WTC11 (cell line): ENCODE data around the gene PDZD8. TPM values are rescaled to one million over a fixed set of nuclear protein-coding genes. Genes with fewer than 3 reads are reported as not detected.

Experiments
- ATAC-seq: fragments of 200-7000 bp; cut with Tn5 transposase; 2 replicates; pipeline ENCODE4 v1.10.0; 2021; ENCODE audit warnings: mild to moderate bottlenecking, moderate library complexity
- CTCF ChIA-PET: fragments of 300-600 bp; sonication (Branson Sonifier 250); formaldehyde crosslinking; loops from one replicate; lab custom pipeline; 2021; ENCODE audit warnings: antibody characterized with exemption; lab: Charles Lee
- POLR2A ChIA-PET: fragments of 350-600 bp; sonication (Branson Sonifier 250); formaldehyde crosslinking; loops from one replicate; lab custom pipeline; 2021; ENCODE audit warnings: antibody characterized with exemption; lab: Charles Lee
- DNase-seq: peaks from one replicate; pipeline ENCODE4 v3.0.0; 2021; ENCODE audit warnings: low spot score
- H3K27ac Mint-ChIP-seq: 2 replicates; pipeline ENCODE4 v1.8.0; 2021; ENCODE audit warnings: mixed read lengths
- H3K27me3 Mint-ChIP-seq: 2 replicates; pipeline ENCODE4 v1.8.0; 2021; ENCODE audit warnings: low read depth, mild to moderate bottlenecking, moderate library complexity, mixed read lengths
- H3K36me3 Mint-ChIP-seq: 2 replicates; pipeline ENCODE4 v1.8.0; 2021; ENCODE audit warnings: mixed read lengths
- H3K4me1 Mint-ChIP-seq: 2 replicates; pipeline ENCODE4 v1.8.0; 2022; ENCODE audit warnings: mixed read lengths
- H3K4me3 Mint-ChIP-seq: 2 replicates; pipeline ENCODE4 v1.8.0; 2021; ENCODE audit warnings: mild to moderate bottlenecking, moderate library complexity, mixed read lengths
- H3K9me3 Mint-ChIP-seq: 2 replicates; pipeline ENCODE4 v1.8.0; 2021; ENCODE audit warnings: mixed read lengths
- CREB1 ChIP-seq: sonication (generic); formaldehyde crosslinking; IDR thresholded peaks from 2 replicates; pipeline ENCODE4 v1.8.0; 2023; ENCODE audit warnings: mild to moderate bottlenecking, missing genetic modification reagents
- ELF4 ChIP-seq: sonication (generic); formaldehyde crosslinking; IDR thresholded peaks from 2 replicates; pipeline ENCODE4 v1.8.1; 2022; ENCODE audit warnings: low read depth, mild to moderate bottlenecking, moderate library complexity, missing genetic modification reagents
- ESRRA ChIP-seq: sonication (generic); formaldehyde crosslinking; IDR thresholded peaks from 2 replicates; pipeline ENCODE4 v1.8.1; 2022; ENCODE audit warnings: mild to moderate bottlenecking, missing genetic modification reagents, borderline replicate concordance
- FOXP1 ChIP-seq: sonication (generic); formaldehyde crosslinking; IDR thresholded peaks from 2 replicates; pipeline ENCODE4 v1.8.0; 2022; ENCODE audit warnings: missing genetic modification reagents, mild to moderate bottlenecking, moderate library complexity, borderline replicate concordance
- GABPB1 ChIP-seq: sonication (generic); formaldehyde crosslinking; IDR thresholded peaks from 2 replicates; pipeline ENCODE4 v1.8.1; 2023; ENCODE audit warnings: mild to moderate bottlenecking, missing genetic modification reagents
- GRHL2 ChIP-seq: fragments of 250-450 bp; sonication (Bioruptor Pico); IDR thresholded peaks from 2 replicates; pipeline ENCODE4 v1.8.0; 2022; ENCODE audit warnings: mild to moderate bottlenecking, moderate library complexity; ENCODE audit not compliant: insufficient replicate concordance, severe bottlenecking
- HMGA2 ChIP-seq: fragments of 250-450 bp; sonication (Bioruptor Pico); IDR thresholded peaks from 2 replicates; pipeline ENCODE4 v1.4.0; 2021; ENCODE audit warnings: mild to moderate bottlenecking, moderate library complexity
- JAZF1 ChIP-seq: fragments of 250-450 bp; sonication (Bioruptor Pico); IDR thresholded peaks from 2 replicates; pipeline ENCODE4 v1.9.0; 2021; ENCODE audit warnings: moderate library complexity, mild to moderate bottlenecking, inconsistent platforms
- JUN ChIP-seq: sonication (generic); formaldehyde crosslinking; IDR thresholded peaks from 2 replicates; pipeline ENCODE4 v1.8.0; 2023; ENCODE audit warnings: mild to moderate bottlenecking, missing genetic modification reagents
- KAT7 ChIP-seq: sonication (generic); formaldehyde crosslinking; IDR thresholded peaks from 2 replicates; pipeline ENCODE4 v1.8.1; 2023; ENCODE audit warnings: missing genetic modification reagents, mild to moderate bottlenecking, borderline replicate concordance
- NFE2L1 ChIP-seq: sonication (generic); formaldehyde crosslinking; IDR thresholded peaks from 2 replicates; pipeline ENCODE4 v1.8.1; 2023; ENCODE audit warnings: missing genetic modification reagents
- NR1H2 ChIP-seq: sonication (generic); formaldehyde crosslinking; IDR thresholded peaks from 2 replicates; pipeline ENCODE4 v1.9.0; 2021; ENCODE audit warnings: mild to moderate bottlenecking, moderate library complexity, missing genetic modification reagents
- RORB ChIP-seq: fragments of 250-450 bp; sonication (Bioruptor Pico); IDR thresholded peaks from 2 replicates; pipeline ENCODE4 v1.9.0; 2021; ENCODE audit warnings: mild to moderate bottlenecking
- SMAD4 ChIP-seq: sonication (generic); formaldehyde crosslinking; IDR thresholded peaks from 2 replicates; pipeline ENCODE4 v1.8.0; 2022; ENCODE audit warnings: mild to moderate bottlenecking, missing genetic modification reagents
- TEAD1 ChIP-seq: sonication (generic); formaldehyde crosslinking; IDR thresholded peaks from 2 replicates; pipeline ENCODE4 v1.8.0; 2022; ENCODE audit warnings: mild to moderate bottlenecking, missing genetic modification reagents
- ZNF219 ChIP-seq: sonication (generic); formaldehyde crosslinking; IDR thresholded peaks from 2 replicates; pipeline ENCODE4 v1.8.0; 2023; ENCODE audit warnings: missing genetic modification reagents, mild to moderate bottlenecking, borderline replicate concordance
- ZNF263 ChIP-seq: sonication (generic); formaldehyde crosslinking; IDR thresholded peaks from 2 replicates; pipeline ENCODE4 v1.8.1; 2022; ENCODE audit warnings: low read depth, mild to moderate bottlenecking, moderate library complexity, missing genetic modification reagents
- ZNF416 ChIP-seq: fragments of 250-450 bp; sonication (Bioruptor Pico); IDR thresholded peaks from 2 replicates; pipeline ENCODE4 v1.9.0; 2021; ENCODE audit warnings: mild to moderate bottlenecking, inconsistent platforms
- total RNA-seq: library from RNA; stranded (reverse); gene quantifications from 3 replicates; pipeline ENCODE4 v1.2.3, GENCODE V29; 2021
- TF ChIP-seq, protein P1 (sequence below): fragments of 250-450 bp; sonication (Bioruptor Pico); conservative IDR thresholded peaks from 2 replicates; pipeline ENCODE4 v1.9.0; 2021; ENCODE audit warnings: mild to moderate bottlenecking
- TF ChIP-seq, protein P2 (sequence below): sonication (generic); formaldehyde crosslinking; IDR thresholded peaks from 2 replicates; pipeline ENCODE4 v1.8.0; 2023; ENCODE audit warnings: mild to moderate bottlenecking, missing genetic modification reagents
- TF ChIP-seq, protein P3 (sequence below): sonication (generic); formaldehyde crosslinking; IDR thresholded peaks from 2 replicates; pipeline ENCODE4 v1.8.0; 2023; ENCODE audit warnings: missing genetic modification reagents
- TF ChIP-seq, protein P4 (sequence below): sonication (generic); formaldehyde crosslinking; IDR thresholded peaks from 2 replicates; pipeline ENCODE4 v1.8.1; 2022; ENCODE audit warnings: mild to moderate bottlenecking, moderate library complexity, missing genetic modification reagents

The PDZD8 gene
- total RNA-seq, 1 experiment from 2014 or later: 52.7 TPM

DNA sequence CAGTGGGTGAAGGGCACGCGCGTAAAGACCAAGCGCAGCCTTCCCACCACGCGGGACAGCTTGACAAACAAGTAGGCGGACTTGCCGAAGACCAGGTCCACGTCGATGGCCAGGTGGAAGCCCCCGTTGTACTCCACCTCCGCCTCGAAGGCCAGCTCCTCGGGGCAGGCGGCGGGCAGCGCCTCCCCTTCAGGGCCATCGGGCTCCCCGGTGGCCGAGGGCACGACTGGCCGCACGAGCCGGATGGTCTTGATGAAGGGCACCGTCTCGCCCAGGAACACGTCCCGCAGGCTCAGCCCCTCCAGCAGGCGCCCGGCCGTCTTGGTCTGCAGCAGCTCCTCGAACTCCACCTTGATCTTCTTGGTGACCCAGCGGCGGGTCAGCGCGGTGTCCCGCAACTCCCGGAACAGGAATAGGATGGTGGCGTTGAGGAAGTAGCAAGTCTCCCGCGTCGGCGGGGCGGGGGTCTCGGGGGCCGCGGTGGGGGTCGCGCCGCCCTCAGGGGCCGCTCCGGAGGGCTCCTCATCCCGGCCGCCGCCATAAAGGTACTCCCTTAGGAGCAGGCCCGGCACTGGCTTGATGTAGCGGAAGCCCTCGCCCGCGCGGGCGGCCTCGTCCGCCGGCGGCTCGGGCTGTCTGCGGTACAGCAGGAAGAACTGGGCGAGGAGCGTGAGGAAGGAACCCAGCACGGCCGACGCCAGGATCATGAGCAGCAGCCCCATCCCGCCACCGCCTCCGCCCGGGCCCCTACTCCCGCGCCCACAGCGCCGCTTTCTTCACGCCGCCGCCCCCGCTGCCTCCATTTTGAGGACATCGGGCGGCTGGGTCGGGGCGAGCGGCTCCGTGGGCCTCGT, 507 bp downstream of the PDZD8 start (continued):
- TF ChIP-seq, protein P1, sequence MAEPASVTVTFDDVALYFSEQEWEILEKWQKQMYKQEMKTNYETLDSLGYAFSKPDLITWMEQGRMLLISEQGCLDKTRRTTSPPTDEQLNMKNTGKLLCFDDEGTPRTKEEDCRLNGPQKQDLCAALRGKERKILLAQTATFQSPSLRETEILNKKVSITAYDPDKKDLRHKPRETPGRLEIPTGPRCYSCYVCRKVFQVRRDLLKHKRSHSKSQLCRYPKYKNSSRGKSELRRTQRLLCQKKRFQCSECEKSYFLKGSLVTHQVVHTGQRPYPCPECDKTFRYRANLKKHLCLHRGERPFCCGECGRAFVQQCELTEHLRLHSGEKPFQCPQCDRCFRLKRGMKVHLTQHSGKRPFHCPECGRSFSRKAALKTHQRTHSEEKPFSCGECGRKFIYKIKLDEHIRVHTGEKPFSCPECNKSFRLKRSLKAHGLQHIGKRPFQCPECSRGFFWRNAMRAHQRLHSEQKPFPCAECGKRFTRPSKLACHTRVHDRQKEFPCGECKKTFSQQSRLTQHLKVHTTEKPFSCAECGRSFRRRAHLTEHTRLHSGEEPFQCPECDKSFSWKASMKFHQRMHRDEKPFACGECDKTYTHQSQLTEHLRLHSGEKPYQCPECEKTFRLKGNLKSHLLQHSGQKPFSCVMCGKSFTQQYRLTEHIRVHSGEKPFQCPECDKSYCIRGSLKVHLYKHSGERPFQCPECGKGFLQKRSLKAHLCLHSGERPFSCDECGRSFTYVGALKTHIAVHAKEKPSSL (CRISPR knock-in tag): no peak
- peak; percentile 76; the same call in 1 of the 2 replicates for TF ChIP-seq JUN (CRISPR knock-in tag)
- TF ChIP-seq FOXP1: no peak
- peak; percentile 61; the same call in 1 of the 2 replicates for TF ChIP-seq NFE2L1 (CRISPR knock-in tag)
- TF ChIP-seq, protein P2, sequence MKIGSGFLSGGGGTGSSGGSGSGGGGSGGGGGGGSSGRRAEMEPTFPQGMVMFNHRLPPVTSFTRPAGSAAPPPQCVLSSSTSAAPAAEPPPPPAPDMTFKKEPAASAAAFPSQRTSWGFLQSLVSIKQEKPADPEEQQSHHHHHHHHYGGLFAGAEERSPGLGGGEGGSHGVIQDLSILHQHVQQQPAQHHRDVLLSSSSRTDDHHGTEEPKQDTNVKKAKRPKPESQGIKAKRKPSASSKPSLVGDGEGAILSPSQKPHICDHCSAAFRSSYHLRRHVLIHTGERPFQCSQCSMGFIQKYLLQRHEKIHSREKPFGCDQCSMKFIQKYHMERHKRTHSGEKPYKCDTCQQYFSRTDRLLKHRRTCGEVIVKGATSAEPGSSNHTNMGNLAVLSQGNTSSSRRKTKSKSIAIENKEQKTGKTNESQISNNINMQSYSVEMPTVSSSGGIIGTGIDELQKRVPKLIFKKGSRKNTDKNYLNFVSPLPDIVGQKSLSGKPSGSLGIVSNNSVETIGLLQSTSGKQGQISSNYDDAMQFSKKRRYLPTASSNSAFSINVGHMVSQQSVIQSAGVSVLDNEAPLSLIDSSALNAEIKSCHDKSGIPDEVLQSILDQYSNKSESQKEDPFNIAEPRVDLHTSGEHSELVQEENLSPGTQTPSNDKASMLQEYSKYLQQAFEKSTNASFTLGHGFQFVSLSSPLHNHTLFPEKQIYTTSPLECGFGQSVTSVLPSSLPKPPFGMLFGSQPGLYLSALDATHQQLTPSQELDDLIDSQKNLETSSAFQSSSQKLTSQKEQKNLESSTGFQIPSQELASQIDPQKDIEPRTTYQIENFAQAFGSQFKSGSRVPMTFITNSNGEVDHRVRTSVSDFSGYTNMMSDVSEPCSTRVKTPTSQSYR (CRISPR knock-in tag): peak; percentile 6; the same call in 1 of the 2 replicates

DNA sequence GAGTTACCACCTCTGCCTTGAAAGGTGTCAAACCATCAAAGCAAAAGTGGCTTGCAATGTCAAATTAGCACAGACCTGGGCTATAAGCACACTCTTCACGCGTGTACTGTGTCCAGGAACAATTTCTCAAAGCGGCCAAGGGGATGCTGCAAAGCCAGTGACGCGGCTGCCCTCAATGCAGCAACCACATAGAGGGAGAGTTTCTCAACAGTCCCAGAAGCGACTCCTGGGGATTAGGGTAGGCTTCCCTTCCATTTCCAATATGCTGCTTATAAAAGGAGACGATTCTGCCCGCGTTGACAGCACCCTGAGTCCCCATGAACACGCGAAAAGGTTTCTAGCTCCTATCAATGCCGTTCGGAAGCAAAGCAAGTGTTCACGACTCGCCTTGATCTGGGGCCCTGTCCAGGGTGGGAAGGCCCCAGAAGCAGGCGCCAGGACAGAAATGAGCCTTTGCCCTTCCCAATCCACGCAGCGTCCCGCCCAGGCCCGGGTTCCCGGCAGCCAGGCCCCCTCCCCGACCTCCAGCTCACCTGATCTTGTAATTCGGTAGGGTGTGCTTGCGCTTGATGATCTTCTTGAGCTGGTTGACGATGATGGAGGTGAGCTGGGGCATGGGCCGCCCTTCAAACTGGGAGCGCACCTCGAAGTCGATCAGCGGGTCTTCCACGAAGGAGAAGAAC, 1.3 kb downstream of the PDZD8 start:
- CTCF ChIA-PET: interaction anchor here (0.7 to 1.5 kb wide), 7 partner anchors 27 to 157 kb away, joined by 3 to 6 read pairs (median 4); no protein-coding TSS in a partner anchor
- Mint-ChIP-seq H3K4me3 (peak overlapping the region; percentile 93), H3K36me3 (peaks cover 2% of the 10 kb centered on the region; the same call in 1 of the 2 replicates), H3K27me3 (peaks cover 34% of the 10 kb centered on the region), H3K27ac (no peak overlapping the region), H3K4me1 (peaks cover 45% of the 10 kb centered on the region), H3K9me3 (no peaks in the 10 kb centered on the region)
- TF ChIP-seq, protein P2 (CRISPR knock-in tag): peak; percentile 17; the same call in 1 of the 2 replicates
- TF ChIP-seq TEAD1 (CRISPR knock-in tag): 0 out of 2 replicates have a peak, but pooled peaks have one; percentile 9
- TF ChIP-seq, protein P3, sequence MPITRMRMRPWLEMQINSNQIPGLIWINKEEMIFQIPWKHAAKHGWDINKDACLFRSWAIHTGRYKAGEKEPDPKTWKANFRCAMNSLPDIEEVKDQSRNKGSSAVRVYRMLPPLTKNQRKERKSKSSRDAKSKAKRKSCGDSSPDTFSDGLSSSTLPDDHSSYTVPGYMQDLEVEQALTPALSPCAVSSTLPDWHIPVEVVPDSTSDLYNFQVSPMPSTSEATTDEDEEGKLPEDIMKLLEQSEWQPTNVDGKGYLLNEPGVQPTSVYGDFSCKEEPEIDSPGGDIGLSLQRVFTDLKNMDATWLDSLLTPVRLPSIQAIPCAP (CRISPR knock-in tag): no peak
- DNase-seq: no peak
- POLR2A ChIA-PET: interaction anchor here (0.6 to 0.7 kb wide), 2 partner anchors 32 to 779 kb away, joined by 3 to 5 read pairs; no protein-coding TSS in a partner anchor
- no peak for ATAC-seq

DNA sequence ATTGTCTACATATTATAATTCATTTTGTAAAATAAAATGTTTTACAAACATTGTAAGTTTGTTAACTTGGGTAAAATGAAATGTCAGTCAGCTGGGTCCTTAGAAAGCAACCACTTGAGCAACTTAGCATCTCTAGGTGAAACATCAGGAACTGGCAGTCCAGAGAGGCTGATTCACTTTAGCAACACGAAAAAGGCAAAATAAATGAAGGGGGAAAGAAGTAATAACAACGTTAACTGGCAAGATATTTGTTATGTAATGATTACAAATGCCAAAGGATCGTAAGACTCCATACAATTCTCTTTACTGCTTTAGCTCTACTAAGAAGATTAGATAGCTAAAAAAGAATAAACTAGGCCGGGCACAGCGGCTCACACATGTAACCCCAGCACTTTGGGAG, 5.0 kb downstream of the PDZD8 start:
- Mint-ChIP-seq H3K27ac (peak overlapping the region; percentile 62; the same call in 1 of the 2 replicates), H3K4me3 (no peak overlapping the region; the same call in 1 of the 2 replicates), H3K9me3 (no peaks in the 10 kb centered on the region), H3K4me1 (peaks cover 51% of the 10 kb centered on the region), H3K27me3 (peaks cover 4% of the 10 kb centered on the region; the same call in 1 of the 2 replicates), H3K36me3 (peaks cover 2% of the 10 kb centered on the region; the same call in 1 of the 2 replicates)
- no peak for ATAC-seq
- POLR2A ChIA-PET: no interaction called here
- no peak for DNase-seq
- CTCF ChIA-PET: interaction anchor here (1.1 to 2.6 kb wide), 3 partner anchors 51 to 144 kb away, joined by 4 to 15 read pairs (median 4); no protein-coding TSS in a partner anchor
- TF ChIP-seq KAT7 (CRISPR knock-in tag): no peak
- TF ChIP-seq CREB1: no peak
- no peak for TF ChIP-seq ZNF416 (CRISPR knock-in tag)
- no peak for TF ChIP-seq HMGA2 (CRISPR knock-in tag)
- no peak for TF ChIP-seq ESRRA (CRISPR knock-in tag)
- no peak for TF ChIP-seq ZNF219
- TF ChIP-seq GABPB1 (CRISPR knock-in tag): no peak
- TF ChIP-seq ZNF263 (CRISPR knock-in tag): no peak
- TF ChIP-seq RORB (CRISPR knock-in tag): no peak
- no peak for TF ChIP-seq SMAD4 (CRISPR knock-in tag)
- no peak for TF ChIP-seq ELF4 (CRISPR knock-in tag)
- TF ChIP-seq GRHL2 (CRISPR knock-in tag): no peak
- no peak for TF ChIP-seq NR1H2
- TF ChIP-seq, protein P4, sequence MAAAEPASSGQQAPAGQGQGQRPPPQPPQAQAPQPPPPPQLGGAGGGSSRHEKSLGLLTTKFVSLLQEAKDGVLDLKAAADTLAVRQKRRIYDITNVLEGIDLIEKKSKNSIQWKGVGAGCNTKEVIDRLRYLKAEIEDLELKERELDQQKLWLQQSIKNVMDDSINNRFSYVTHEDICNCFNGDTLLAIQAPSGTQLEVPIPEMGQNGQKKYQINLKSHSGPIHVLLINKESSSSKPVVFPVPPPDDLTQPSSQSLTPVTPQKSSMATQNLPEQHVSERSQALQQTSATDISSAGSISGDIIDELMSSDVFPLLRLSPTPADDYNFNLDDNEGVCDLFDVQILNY (CRISPR knock-in tag): no peak
- TF ChIP-seq JAZF1 (CRISPR knock-in tag): no peak
